GM12875 (cell line): ENCODE results near the gene TUBGCP2.

Experiments
- H3K4me3 ChIP-seq: one replicate; pipeline ENCODE4 v1.5.1; 2011; ENCODE audit warnings: low read depth, low read length, control low read depth
- TF ChIP-seq, protein P1 (sequence below): IDR thresholded peaks from 2 replicates; pipeline ENCODE4 v1.5.1; 2011; ENCODE audit warnings: low read depth, mild to moderate bottlenecking, control low read depth, inconsistent platforms, low read length, moderate library complexity, borderline replicate concordance; ENCODE audit not compliant: insufficient read depth

TUBGCP2 gene

DNA sequence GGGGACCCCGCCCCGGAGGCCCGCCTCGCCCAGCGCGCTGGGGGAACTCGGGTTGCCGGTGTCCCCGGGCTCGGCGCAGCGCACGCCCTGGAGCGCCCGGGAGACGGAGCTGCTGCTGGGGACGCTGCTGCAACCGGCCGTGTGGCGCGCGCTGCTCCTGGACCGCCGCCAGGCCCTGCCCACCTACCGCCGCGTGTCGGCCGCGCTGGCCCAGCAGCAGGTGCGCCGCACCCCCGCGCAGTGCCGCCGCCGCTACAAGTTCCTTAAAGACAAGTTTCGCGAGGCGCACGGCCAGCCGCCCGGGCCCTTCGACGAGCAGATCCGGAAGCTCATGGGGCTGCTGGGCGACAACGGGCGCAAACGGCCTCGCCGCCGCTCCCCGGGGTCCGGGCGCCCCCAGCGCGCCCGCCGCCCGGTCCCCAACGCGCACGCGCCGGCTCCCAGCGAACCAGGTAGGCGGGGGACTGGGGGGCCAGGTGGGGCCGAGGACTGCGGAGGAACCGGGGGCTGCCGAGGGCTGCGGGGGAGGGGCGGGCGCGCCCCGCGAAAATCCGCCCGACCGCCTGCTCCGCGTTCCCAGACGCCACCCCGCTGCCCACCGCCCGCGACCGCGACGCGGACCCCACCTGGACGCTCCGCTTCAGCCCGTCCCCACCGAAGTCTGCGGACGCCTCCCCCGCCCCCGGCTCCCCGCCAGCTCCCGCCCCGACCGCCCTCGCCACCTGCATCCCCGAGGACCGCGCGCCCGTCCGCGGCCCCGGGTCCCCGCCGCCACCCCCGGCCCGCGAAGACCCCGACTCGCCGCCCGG lies 78.1 kb downstream of the TUBGCP2 start:
- TF ChIP-seq, protein P1, sequence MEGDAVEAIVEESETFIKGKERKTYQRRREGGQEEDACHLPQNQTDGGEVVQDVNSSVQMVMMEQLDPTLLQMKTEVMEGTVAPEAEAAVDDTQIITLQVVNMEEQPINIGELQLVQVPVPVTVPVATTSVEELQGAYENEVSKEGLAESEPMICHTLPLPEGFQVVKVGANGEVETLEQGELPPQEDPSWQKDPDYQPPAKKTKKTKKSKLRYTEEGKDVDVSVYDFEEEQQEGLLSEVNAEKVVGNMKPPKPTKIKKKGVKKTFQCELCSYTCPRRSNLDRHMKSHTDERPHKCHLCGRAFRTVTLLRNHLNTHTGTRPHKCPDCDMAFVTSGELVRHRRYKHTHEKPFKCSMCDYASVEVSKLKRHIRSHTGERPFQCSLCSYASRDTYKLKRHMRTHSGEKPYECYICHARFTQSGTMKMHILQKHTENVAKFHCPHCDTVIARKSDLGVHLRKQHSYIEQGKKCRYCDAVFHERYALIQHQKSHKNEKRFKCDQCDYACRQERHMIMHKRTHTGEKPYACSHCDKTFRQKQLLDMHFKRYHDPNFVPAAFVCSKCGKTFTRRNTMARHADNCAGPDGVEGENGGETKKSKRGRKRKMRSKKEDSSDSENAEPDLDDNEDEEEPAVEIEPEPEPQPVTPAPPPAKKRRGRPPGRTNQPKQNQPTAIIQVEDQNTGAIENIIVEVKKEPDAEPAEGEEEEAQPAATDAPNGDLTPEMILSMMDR: no peak
- H3K4me3 ChIP-seq: no peak overlapping the region

- H3K4me3 ChIP-seq: no peak within 1 kb of the TSS
- TF ChIP-seq, protein P1: no peak
Observed at GRCh38 chr10:133230044-133230361, 78.7 kb downstream of the TUBGCP2 start, which contains the start of gene UTF1. Gene UTF1, plus strand, starts transcription at chr10:133230217. Its CDS starts 72 bp downstream, at chr10:133230289.

DNA sequence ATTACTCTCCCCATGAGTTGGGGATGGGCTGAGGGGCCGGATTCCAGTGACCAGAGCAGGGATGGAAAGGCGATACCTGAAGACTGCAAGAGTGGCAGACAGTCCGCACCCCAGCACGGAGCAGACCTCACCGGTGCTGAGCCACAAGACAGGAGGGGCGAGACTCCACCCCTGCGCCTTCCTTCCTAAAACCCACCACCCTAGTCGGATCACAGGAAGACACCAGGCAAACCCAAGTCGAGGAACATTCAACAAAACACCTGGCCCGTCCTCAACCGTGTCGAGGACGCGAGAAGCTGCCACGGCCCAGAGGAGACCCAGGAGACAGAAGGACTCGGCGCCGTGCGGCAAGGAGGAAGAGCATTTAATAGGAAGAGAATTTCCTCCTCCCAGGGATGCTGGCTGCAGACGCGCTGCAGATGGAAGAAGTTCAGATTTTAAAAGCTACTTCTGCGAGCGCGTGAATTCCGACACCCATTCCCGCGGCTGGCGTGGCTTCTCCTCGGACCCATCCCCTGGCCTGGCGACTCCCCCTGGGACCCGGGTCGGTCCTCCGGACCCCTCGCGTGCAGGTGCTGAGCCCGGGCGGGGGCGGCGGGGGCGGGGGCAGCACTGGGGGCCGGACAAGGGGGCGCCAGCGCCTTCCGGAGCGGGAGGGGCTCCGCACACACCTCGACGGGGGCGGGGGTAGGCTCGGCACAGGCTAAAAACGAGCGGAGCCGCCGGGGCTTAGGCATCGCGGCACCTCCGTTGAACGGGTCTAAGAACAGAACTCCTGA lies 79.2 kb downstream of the TUBGCP2 start:
- H3K4me3 ChIP-seq: no peak overlapping the region
- TF ChIP-seq, protein P1: no peak
